NT2/D1 (cell line): ENCODE results near the gene SLC27A6.

ENCODE experiments used
- DNase-seq: peaks from one replicate; pipeline ENCODE4 v3.0.0-alpha.2; 2011; ENCODE audit warnings: low read depth, low spot score
- H3K27me3 ChIP-seq: 2 replicates; pipeline ENCODE4 v1.6.0; 2011; ENCODE audit warnings: mild to moderate bottlenecking; ENCODE audit not compliant: insufficient read length, insufficient read depth
- H3K36me3 ChIP-seq: 2 replicates; pipeline ENCODE4 v1.6.1; 2011; ENCODE audit warnings: mild to moderate bottlenecking, low read length, mixed read lengths; ENCODE audit not compliant: insufficient read depth, insufficient read length
- H3K4me1 ChIP-seq: 2 replicates; pipeline ENCODE4 v1.5.1; 2011; ENCODE audit not compliant: insufficient read depth, insufficient read length
- H3K4me3 ChIP-seq: 2 replicates; pipeline ENCODE4 v1.5.1; 2011; ENCODE audit warnings: low read depth; ENCODE audit not compliant: insufficient read length
- H3K9ac ChIP-seq: 2 replicates; pipeline ENCODE4 v1.6.0; 2011; ENCODE audit warnings: low read depth; ENCODE audit not compliant: insufficient read length
- H3K9me3 ChIP-seq: 2 replicates; pipeline ENCODE4 v1.5.1; 2011; ENCODE audit warnings: mild to moderate bottlenecking, low read length; ENCODE audit not compliant: insufficient read depth
- SUZ12 ChIP-seq: IDR thresholded peaks from 2 replicates; pipeline ENCODE4 v1.6.1; 2011; ENCODE audit not compliant: insufficient read length, insufficient read depth; ENCODE audit errors: extremely low read depth
- YY1 ChIP-seq: IDR thresholded peaks from 2 replicates; pipeline ENCODE4 v1.6.1; 2011; ENCODE audit not compliant: insufficient read length, insufficient read depth
- ZNF274 ChIP-seq: IDR thresholded peaks from 2 replicates; pipeline ENCODE4 v1.6.1; 2011; ENCODE audit warnings: mild to moderate bottlenecking, low read depth, low read length

SLC27A6 gene

DNA sequence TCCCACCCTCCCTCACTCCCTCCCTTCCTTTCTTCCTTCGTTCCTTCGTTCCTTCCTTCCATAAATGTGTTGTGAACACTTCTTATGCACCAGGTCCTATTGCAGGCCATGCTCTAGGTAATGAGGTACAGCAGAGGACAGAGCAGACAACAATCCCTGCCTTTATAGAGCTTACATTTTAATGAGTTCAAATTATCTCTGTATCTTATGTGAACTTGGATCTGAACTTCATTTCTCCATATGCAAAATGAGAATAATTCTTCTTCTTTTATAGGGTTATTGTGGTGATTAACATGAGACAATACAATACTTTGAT, 37.2 kb downstream of the SLC27A6 start:
- H3K9ac ChIP-seq: no peak overlapping the region
- no peak overlapping the region for H3K4me3 ChIP-seq
- H3K4me1 ChIP-seq: no peaks in the 10 kb centered on the region
- no peaks in the 10 kb centered on the region for H3K27me3 ChIP-seq
- no peaks in the 10 kb centered on the region for H3K36me3 ChIP-seq
- no peak for DNase-seq
- TF ChIP-seq SUZ12 (no peak), ZNF274 (no peak), YY1 (no peak)
- no peaks in the 10 kb centered on the region for H3K9me3 ChIP-seq

DNA sequence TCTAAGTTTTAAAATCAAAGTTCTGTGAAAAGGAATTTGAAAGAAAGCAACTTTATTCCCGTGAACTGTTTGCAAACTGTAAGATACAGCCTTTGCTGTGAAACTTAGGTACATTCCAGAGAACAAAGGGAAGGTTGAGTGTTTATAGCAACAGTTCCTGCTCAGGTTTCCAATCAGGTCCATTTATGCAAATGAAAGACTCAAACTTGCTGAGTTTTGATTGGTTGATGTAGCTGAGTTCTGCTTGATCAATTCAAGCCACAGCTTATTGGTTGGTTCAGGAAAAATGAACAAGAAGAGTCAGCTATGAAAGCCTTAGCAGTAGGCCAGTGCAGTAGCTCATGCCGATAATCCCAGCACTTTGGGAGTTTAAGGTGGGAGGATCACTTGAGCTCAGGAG, 37.9 kb downstream of the SLC27A6 start:
- Histone ChIP-seq H3K4me3 (no peak overlapping the region), H3K27me3 (no peaks in the 10 kb centered on the region), H3K36me3 (no peaks in the 10 kb centered on the region), H3K4me1 (no peaks in the 10 kb centered on the region), H3K9ac (no peak overlapping the region), H3K9me3 (no peaks in the 10 kb centered on the region)
- DNase-seq: no peak
- TF ChIP-seq SUZ12 (no peak), ZNF274 (no peak), YY1 (no peak)

DNA sequence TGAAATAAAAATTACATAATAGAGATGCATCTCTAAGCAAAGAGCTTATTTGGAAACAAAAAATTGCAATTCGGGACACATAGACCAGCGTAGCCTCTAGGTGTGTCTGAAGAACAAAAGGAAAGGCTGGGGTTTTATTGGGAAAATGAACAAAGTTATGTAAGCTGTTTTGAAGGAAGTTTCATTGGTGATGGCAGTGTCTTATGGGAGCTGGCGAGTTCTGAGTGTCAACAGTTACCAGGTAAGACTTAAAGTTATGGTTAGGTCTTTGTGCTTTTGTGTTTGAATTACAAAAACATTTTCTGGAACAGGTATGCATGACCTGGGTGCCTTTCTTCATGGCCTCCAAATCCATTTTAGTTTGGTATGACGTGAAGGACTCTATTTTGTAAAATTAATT, 48.9 kb downstream of the SLC27A6 start:
- TF ChIP-seq ZNF274: no peak
- Histone ChIP-seq H3K9me3 (no peaks in the 10 kb centered on the region), H3K36me3 (no peaks in the 10 kb centered on the region), H3K4me1 (no peaks in the 10 kb centered on the region), H3K9ac (no peak overlapping the region), H3K27me3 (no peaks in the 10 kb centered on the region), H3K4me3 (no peak overlapping the region)
- no peak for DNase-seq

DNA sequence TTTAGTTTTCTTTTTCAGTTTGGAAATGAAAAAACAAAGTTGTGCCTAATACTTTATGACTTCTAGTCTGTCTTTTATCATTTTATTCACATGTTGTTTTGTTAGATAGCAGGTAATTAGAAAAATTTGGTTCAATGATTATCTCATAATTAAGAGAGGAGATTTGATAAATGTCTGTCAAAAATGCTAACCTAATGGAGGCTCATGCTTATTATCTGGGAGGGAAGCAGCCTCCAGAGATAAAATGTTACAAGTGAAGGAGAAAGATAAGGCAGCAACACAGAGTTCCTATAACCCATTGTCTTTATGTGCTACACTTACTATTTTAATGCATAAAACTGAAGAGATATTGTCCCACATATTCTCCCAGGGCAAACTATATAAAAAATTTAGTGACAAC, 53.5 kb downstream of the SLC27A6 start:
- no peaks in the 10 kb centered on the region for H3K9me3 ChIP-seq
- H3K36me3 ChIP-seq: no peaks in the 10 kb centered on the region
- DNase-seq: no peak
- H3K4me3 ChIP-seq: no peak overlapping the region
- no peak for TF ChIP-seq YY1
- TF ChIP-seq ZNF274: no peak
- no peak for TF ChIP-seq SUZ12
- no peaks in the 10 kb centered on the region for H3K27me3 ChIP-seq
- no peak overlapping the region for H3K9ac ChIP-seq
- H3K4me1 ChIP-seq: no peaks in the 10 kb centered on the region

DNA sequence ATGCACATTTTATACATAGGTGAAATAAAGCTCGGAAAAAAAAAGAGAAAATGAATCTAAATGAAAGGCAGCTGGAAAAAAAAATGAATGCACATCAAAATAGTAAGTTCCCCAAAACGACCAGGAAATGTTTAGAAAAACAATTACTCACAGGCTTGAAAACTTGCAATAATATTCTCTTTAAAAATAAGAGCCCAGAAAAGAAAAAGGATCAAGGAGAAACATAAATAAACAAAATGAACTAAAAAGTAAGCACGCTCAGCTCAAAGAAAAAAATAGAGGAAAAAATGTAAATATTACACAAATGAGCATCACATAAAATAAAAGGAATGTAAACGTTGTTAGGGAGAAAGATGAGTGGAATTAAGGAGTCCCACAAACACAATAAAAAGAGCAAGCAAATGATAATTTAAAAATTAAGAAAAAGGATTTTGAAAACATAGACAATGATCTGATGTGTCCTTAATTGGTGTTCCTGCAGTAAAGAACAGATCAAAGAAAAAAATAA, 54.2 kb downstream of the SLC27A6 start:
- Histone ChIP-seq H3K4me3 (no peak overlapping the region), H3K36me3 (no peaks in the 10 kb centered on the region), H3K9ac (no peak overlapping the region), H3K4me1 (no peaks in the 10 kb centered on the region), H3K9me3 (no peaks in the 10 kb centered on the region), H3K27me3 (no peaks in the 10 kb centered on the region)
- DNase-seq: no peak
- TF ChIP-seq SUZ12: no peak
- TF ChIP-seq ZNF274: no peak
- TF ChIP-seq YY1: no peak

DNA sequence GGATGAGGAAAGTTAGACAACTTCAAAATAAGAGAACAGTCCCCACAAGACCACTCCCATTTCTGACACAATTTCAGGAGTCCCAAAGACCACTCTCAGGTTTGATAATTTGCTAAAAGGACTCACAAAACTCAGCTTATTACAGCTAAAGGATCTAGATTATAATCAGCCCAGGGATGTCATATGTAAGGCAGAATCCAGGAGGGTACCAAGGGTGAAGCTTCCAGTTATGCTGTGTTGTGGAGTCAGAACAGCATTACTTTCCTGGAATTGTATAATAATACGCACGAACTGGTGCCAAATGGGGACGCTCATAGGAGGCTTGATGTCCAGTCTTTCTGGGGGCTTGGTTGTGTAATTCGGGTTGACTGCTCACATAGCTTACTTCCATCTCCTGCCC, 55.4 kb downstream of the SLC27A6 start:
- Histone ChIP-seq H3K4me3 (no peak overlapping the region), H3K36me3 (no peaks in the 10 kb centered on the region), H3K9ac (no peak overlapping the region), H3K4me1 (no peaks in the 10 kb centered on the region), H3K9me3 (no peaks in the 10 kb centered on the region), H3K27me3 (no peaks in the 10 kb centered on the region)
- no peak for DNase-seq
- TF ChIP-seq SUZ12 (no peak), YY1 (no peak), ZNF274 (no peak)

DNA sequence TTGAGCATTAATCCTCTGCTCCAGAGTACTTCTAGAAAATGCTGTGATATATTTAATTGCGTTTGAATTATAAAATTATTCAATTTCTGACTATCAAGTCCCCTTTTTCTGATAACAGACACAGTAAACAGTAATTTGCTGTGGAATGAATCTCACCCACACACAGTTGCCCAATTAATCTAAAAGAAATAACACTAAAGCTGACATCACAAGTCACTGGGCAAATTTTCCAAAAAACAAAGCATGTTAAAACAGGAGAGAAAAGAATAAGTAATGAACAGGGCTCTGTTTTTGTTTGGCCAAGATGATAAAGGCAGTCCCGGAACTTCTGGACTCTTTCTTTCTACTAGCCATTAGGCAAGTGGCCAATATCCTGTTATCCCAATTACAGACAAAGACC, 56.5 kb downstream of the SLC27A6 start:
- DNase-seq: no peak
- no peaks in the 10 kb centered on the region for H3K9me3 ChIP-seq
- TF ChIP-seq ZNF274 (no peak), SUZ12 (no peak)
- H3K4me1 ChIP-seq: no peaks in the 10 kb centered on the region
- H3K9ac ChIP-seq: no peak overlapping the region
- no peaks in the 10 kb centered on the region for H3K36me3 ChIP-seq
- H3K4me3 ChIP-seq: no peak overlapping the region
- no peaks in the 10 kb centered on the region for H3K27me3 ChIP-seq

DNA sequence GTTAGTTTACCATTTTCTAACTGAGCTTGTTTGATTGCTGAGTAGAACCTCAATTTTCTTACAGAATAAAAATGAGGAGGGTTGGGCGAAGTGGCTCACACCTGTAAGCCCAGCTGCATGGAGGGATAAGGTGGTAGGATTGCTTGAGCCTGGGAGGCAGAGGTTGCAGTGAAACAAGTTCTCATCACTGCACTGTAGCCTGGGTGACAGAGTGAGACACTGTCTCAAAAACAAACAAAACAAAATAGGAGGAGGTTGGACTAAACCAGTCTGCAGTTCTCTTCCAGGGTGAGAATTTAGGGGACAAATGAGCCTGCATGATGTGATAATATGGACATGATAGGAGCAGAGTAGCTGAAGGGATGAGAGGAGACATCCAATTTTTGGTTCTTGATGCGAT, 57.3 kb downstream of the SLC27A6 start:
- TF ChIP-seq ZNF274 (no peak), YY1 (no peak), SUZ12 (no peak)
- Histone ChIP-seq H3K9me3 (no peaks in the 10 kb centered on the region), H3K4me1 (no peaks in the 10 kb centered on the region), H3K27me3 (no peaks in the 10 kb centered on the region), H3K9ac (no peak overlapping the region), H3K36me3 (no peaks in the 10 kb centered on the region), H3K4me3 (no peak overlapping the region)
- DNase-seq: no peak
